A549 (cell line): Measurements from ENCODE around the gene ZNF362.

Experiments
- CEBPB ChIP-seq, 2 experiments: fragments of >200 bp in 1 of 2; sonication (Bioruptor Twin) in 1 of 2; formaldehyde crosslinking in 1 of 2; IDR thresholded peaks; 2 replicates each; pipeline ENCODE4 v1.6.1; 2012 to 2016
- CHD2 ChIP-seq: fragments of 150-350 bp; IDR thresholded peaks from 2 replicates; pipeline ENCODE4 v1.6.1; 2014; ENCODE audit warnings: low read length; ENCODE audit not compliant: partially characterized antibody
- HDAC2 ChIP-seq: fragments of 200-600 bp; sonication (generic); IDR thresholded peaks from 2 replicates; pipeline ENCODE4 v1.6.1; 2016
- MYC ChIP-seq: IDR thresholded peaks from 2 replicates; pipeline ENCODE4 v1.6.1; 2012; ENCODE audit warnings: mild to moderate bottlenecking, inconsistent platforms, low read length, improper control_type of control experiment, borderline replicate concordance
- POLR2A ChIP-seq: IDR thresholded peaks from 2 replicates; pipeline ENCODE4 v1.6.1; 2012; ENCODE audit warnings: mild to moderate bottlenecking, low read length
- TF ChIP-seq, protein P1 (sequence below): fragments of 450-650 bp; IDR thresholded peaks from 2 replicates; pipeline ENCODE4 v1.6.1; 2014; ENCODE audit warnings: antibody characterized with exemption
- TF ChIP-seq, protein P2 (sequence below): fragments of >200 bp; sonication (Bioruptor Twin); formaldehyde crosslinking; IDR thresholded peaks from 3 replicates; pipeline ENCODE4 v1.5.1; 2016
- TF ChIP-seq, protein P3 (sequence below): IDR thresholded peaks from 2 replicates; pipeline ENCODE4 v1.6.1; 2012

DNA sequence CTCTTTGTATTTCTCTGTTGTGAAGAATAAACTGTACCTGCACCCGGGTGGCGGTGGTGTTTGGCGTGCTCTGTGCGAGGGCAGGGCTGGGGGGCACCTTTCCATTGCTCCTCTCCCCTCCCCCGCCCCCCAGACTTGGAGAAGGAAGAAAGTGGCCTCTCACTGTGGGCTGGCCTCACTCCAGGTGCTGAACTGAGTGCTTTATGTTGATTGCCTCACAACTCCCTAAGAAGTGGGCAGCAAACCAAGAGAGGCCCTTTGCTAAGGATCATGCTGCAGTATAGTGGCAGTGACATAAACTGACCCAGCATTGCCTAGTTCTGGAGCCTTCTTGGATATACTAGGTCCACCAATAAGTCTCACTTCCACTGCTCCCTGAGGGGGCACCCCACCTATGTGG, 44.4 kb downstream of the ZNF362 start:
- TF ChIP-seq, protein P1, sequence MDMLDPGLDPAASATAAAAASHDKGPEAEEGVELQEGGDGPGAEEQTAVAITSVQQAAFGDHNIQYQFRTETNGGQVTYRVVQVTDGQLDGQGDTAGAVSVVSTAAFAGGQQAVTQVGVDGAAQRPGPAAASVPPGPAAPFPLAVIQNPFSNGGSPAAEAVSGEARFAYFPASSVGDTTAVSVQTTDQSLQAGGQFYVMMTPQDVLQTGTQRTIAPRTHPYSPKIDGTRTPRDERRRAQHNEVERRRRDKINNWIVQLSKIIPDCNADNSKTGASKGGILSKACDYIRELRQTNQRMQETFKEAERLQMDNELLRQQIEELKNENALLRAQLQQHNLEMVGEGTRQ, result no peak
- TF ChIP-seq, protein P2, sequence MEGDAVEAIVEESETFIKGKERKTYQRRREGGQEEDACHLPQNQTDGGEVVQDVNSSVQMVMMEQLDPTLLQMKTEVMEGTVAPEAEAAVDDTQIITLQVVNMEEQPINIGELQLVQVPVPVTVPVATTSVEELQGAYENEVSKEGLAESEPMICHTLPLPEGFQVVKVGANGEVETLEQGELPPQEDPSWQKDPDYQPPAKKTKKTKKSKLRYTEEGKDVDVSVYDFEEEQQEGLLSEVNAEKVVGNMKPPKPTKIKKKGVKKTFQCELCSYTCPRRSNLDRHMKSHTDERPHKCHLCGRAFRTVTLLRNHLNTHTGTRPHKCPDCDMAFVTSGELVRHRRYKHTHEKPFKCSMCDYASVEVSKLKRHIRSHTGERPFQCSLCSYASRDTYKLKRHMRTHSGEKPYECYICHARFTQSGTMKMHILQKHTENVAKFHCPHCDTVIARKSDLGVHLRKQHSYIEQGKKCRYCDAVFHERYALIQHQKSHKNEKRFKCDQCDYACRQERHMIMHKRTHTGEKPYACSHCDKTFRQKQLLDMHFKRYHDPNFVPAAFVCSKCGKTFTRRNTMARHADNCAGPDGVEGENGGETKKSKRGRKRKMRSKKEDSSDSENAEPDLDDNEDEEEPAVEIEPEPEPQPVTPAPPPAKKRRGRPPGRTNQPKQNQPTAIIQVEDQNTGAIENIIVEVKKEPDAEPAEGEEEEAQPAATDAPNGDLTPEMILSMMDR, result no peak
- TF ChIP-seq CHD2, result no peak
- no peak for TF ChIP-seq HDAC2
- TF ChIP-seq, protein P3, sequence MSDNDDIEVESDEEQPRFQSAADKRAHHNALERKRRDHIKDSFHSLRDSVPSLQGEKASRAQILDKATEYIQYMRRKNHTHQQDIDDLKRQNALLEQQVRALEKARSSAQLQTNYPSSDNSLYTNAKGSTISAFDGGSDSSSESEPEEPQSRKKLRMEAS, result no peak
- no peak for TF ChIP-seq CEBPB (IDR thresholded peaks at IDR 0.05)
- no peak for TF ChIP-seq MYC
- no peak for TF ChIP-seq POLR2A
